ENCODE data around the gene AQP3.
"Not testable (repeated sequence)": the region's sequence is repeated elsewhere in the genome, so short reads cannot be mapped to it uniquely, and the experiment has no call there.

AQP3 gene

DNA sequence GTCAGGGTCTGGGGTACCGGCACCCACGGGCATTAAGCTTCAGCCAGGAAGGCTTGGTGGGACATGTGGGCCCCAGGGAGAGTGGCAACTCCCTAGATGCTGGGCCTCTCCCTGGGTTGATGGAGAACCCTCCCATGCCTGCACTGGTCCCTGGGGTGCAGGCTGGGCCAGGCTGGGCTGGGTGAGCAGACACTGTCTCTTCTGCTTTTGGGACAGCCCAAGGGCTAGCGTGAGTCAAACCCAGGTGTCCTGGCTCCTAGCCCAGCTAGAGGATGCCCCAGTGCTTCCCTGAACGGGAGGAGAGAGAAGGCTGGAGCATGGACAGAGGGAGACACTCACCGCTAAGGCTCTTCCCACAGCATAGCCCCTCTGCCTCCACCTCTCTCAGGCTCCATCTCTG, 39.3 kb downstream of the AQP3 start:
- DNase-seq = no peak

DNA sequence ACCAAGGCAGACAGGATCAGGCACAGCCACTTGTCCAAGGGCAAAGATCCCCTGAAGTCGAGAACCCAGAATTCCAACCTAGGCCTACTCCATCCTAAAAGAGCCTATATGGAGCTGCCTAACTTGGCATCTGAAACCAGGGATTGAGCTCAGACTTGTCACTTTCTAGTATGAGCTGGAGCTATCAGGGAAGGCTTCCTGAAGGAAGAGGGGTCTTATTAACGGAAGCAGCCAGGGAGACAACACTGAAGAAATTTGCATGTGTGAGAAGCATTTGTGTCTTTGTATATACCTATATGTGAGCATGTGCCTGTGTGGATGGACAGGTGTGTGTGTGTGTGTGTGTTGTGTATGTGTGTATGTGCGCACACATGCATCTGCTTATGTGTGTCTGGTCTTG, 40.3 kb downstream of the AQP3 start:
- DNase-seq = no peak

GRCh38 chr9:33404788-33405362, 42.5 kb downstream of the AQP3 start:
- no peak for DNase-seq

- no peak for DNase-seq
Observed at GRCh38 chr9:33403941-33404787, 43.2 kb downstream of the AQP3 start.

GRCh38 chr9:33402371-33402770, 45.0 kb downstream of the AQP3 start, which contains the start of gene AQP7:
Gene AQP7 (minus strand): TSS chr9:33402568. CDS start chr9:33401262, 1,306 bp downstream.
- not testable (repeated sequence) for DNase-seq

DNA sequence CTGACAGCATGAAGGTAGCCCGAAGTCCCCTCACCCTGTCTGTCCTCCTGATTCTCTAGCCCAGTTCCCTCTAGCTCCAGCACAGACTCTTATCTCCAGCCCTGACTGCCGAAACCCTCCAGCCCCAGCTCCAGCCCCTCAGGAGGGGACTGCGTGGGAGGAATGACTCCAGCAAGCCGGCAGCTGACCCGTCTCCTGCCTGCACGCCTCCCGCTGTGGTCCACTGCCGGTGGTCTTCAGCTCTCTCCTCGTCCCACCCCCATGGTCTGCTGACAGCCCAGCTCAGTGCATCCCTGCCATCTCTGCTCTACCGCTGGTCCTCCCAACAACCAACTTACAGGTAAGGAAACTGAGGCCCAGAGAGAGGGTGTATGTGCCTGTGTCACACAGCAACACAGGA, 45.6 kb downstream of the AQP3 start:
- DNase-seq = not testable (repeated sequence)

- not testable (repeated sequence) for DNase-seq
Observed at GRCh38 chr9:33399047-33399446, 48.3 kb downstream of the AQP3 start.

DNA sequence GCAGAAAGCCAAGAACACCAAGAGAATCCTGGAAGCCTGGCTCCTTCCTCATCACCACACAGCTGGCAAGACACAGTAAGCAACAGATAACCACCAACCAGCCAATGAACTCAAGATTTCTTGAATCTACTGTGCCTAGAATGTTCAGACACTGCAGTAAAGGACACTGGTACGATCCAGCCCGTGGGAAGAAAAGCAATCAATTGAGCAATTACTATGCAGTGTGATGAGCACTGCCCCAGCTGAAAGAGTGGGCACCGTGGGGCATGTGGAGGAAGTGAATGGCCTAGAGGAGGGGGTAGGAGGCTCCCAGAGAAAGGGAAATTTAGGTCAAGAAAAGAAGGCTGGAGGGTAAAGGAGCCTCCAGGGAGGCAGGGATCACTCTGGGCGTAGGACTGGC, 49.6 kb downstream of the AQP3 start:
- not testable (repeated sequence) for DNase-seq

DNA sequence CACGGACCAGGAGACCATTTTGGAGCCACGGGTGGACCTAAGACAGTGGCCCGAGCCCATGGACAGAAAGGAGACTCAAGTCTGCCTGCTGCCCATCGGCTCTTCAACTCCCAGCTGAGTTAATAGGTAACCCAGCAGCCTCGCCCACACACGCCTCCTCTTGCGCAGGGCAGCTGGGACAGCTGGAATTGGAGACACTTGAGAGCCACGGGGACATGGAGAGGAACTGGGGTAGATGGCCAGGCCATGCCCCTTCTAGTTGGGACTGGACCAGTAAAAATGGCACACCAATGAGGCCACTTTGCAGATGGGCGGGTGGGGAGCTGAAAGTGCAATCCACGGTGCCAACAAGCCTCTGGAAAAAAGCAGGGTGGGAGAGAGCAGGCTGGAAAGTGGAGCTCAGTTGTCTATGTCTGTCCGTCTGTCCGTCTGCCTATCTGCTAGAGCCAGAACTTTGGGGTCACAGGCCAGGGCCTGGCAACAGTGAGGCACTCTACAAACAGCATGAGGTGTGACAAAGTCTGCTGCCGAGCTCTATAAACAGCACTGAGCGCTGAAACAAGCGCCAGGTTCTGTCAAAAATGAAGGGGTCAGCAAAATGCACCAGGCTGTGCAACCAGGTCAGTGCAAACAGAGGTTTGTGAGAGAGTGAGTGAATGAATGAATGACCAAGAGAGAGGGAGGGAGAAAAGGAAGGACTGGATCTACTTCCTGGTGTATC, 52.1 kb downstream of the AQP3 start:
- not testable (repeated sequence) for DNase-seq

DNA sequence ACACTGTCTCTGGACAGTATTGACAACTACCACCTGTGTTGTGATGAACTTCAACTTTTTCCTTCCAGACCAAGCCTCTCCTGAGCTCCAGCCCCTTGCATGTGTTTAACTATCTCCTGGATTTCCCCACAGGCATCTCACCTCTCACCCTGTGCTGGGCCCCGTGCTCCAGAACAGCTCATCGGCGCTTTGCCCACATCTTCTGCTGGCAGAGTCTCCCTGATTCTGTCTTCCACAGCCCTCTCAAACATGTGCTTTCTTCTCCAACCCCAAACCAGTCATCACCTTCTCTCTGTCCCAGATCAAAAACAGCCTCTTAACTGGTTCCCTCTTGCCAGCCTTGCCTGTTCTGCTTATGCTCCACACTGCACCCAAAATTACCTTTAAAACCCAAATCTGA, 53.4 kb downstream of the AQP3 start:
- not testable (repeated sequence) for DNase-seq

DNA sequence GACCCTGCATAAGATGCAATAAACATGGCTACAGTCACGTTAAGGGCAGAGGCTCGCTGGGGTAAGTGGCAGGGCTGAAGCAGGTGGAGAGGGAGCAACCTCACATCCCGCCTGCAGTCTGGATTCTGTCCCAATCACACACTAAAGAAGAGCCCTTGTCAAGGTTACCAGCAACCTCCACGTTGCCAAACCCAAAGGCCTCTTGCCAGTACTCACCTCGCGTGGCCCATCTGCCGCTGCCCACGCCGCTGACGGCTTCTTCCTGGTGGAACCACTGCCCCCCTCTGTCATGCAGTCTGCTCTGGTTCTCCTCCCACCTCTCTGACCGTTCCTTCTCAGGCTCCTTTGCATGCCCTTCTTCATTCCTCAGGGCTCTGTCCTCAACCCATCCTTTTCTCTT, 53.8 kb downstream of the AQP3 start:
- no peak for DNase-seq

DNA sequence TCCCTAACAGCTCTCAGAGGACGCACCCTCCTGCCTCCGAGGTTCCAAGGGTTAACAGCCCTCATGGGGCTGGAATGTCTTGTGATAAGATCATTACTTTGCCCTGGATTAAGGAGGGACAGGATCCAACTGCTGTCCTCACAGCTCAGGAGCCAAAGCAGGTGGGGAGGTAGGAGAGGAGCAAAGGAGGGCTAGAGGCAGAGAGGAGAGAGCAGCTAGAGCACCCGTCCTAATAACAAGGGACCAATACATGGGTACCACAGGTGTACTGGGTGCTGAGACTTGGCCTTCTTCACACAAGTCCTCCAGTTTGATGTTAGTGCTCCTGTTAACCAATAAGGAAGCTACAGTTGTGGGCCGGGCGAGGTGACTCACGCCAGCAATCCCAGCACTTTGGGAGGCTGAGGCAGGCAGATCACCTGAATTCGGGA, 54.8 kb downstream of the AQP3 start:
- DNase-seq = not testable (repeated sequence)

Data from NCI-H1436 treated with DMSO at 0.1 percent for 48 hours (cell line).